NCI-H460 (cell line): ENCODE measurements around the gene LPCAT3. TPM values are rescaled to one million over a fixed set of nuclear protein-coding genes. Genes with fewer than 3 reads are reported as not detected.

ENCODE experiments used
- DNase-seq: peaks from one replicate; pipeline ENCODE4 v3.0.0-alpha.2; 2016; ENCODE audit warnings: low read depth; ENCODE audit errors: extremely low read depth
- total RNA-seq: library from RNA; depleted of rRNA; stranded (reverse); fragments of >200 nt; shearing (Covaris generic); gene quantifications from 2 replicates; pipeline ENCODE4 v1.2.3, GENCODE V29; 2014

LPCAT3 gene
- total RNA-seq, 1 experiment from 2014 or later = 9.3 TPM

DNA sequence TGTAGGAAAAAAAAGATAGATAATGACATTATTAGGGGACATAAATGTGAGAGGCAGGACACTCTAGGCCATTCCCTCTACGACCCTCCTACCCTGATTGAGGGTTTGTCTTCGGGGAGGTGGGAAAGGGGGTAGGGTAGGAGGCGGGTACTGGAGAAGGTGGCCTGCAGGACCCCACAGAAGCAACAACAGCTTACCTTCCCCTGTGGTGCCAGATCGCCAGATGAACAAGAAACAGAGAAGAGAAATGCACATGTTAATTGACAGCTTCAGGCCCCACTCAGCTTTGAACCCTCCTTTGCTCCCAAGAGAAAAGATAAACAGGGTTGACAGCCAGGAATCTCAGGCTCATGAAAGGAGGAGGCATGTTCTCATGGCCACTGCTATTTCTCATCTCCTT is 52.6 kb downstream of the LPCAT3 start:
- DNase-seq = no peak

DNA sequence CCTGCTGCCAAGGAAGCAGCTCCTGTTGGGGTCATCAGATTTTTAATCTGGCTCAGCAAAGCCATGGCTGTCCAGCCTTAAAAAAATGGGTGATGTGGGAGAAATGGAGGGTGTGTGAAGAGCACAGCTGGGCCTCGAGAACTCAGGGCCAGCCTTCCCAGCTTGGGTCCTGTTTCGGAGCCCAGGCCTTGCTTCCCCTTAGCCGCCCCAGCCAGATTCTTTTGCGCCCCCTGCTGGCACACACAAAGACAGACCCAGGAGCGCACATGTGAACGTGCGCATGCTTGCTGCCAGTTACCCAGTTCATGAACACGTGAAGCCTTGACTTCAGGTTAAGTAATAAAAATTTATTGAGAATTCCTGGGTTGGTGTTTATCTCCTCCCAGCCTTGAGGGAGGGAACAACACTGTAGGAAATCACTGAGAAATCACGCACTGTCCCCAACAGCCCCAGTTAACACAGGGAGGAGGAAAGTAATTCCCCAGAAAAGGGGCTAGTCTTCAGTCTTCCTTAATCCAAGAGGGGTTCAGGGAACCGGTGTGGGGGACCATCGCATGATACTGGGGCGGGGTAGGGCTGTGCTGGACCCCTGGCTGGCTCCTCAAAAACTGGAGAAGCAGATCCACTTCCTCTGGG is 53.1 kb downstream of the LPCAT3 start:
- DNase-seq = peak; percentile 81

DNA sequence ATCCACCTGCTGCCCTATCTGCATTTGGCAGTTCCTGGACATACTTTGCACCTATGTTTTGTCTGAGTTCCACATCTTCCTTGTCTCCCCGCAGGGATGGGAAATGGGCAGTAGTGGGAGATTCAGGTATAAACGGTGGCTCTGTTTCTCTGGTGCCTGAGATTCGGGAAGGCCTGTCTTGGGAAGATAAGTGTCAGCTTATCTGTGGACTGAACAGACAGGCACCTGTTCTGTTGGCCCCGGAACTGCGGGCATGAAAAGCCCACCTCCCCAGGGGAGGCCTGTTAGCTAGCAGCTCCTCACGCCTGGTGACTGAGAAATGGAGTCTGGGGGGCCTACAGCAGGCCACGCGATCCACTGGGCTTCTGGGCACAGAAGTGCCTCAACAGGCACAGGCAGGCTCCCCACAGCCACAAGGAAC is 53.7 kb downstream of the LPCAT3 start:
- no peak for DNase-seq

DNA sequence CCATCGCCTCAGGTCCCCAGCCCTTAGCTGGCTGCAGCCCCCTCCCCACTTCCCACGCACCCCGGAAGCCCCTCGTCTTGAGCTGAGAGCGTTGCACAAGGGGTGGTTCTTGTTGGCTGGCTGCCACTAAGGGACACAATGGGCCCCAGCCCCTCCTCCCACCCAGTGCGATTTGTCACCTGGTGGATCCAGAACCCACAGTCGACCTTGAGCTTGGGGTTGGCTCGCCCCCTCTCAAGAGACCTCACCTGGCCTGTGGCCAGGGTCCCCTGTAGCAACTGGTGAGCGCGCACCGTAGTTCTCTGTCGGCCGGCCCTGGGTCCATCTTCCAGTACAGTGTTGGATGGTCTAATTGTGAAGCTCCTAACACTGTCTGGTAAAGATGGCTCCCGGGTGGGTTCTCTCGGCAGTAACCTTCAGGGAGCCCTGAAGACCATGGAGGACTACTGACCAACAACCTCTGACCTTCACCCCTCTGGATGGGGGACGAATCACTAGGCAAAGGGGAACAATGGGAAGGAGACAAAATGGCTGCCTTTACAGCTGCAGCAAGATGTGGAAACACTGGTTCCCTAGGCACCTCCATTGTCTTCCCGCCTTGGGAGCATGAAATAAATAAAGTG is 54.4 kb downstream of the LPCAT3 start:
- DNase-seq = no peak

DNA sequence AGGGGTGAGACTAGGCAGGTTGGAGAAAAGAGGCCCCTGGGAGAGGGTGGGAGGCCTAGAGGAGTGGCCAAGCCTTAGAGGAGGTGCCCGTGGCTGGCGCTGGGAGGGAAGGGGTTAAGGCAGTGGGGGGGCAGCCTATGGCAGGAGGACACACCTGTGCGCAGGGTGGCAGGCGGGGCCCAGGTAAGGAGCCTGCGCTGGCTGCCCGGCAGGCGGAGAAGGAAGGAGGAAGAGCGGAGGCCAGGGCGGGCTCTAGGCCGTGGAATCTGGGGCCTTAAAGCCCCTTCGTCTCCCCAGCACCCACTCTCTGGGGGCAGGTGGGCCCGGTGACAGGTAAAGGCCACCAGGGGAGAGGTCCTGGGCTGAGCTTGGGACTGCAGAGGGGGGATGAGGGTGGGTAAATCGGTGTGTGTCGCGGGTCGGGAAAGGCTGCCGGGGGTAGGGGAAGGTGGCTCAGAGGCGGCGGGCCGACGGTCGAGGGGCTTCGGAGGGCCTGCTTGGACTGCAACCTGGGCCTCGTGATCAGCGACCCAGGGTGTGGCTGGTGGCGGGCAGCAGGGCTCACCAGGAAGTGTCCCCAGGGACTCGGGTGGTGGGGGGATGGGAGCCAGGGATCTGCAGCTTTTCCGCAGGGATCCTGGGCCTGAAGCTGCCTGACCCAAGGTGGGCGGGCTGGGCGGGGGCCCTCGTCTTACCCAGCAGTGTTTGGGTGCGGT is 55.1 kb downstream of the LPCAT3 start:
- DNase-seq = no peak

DNA sequence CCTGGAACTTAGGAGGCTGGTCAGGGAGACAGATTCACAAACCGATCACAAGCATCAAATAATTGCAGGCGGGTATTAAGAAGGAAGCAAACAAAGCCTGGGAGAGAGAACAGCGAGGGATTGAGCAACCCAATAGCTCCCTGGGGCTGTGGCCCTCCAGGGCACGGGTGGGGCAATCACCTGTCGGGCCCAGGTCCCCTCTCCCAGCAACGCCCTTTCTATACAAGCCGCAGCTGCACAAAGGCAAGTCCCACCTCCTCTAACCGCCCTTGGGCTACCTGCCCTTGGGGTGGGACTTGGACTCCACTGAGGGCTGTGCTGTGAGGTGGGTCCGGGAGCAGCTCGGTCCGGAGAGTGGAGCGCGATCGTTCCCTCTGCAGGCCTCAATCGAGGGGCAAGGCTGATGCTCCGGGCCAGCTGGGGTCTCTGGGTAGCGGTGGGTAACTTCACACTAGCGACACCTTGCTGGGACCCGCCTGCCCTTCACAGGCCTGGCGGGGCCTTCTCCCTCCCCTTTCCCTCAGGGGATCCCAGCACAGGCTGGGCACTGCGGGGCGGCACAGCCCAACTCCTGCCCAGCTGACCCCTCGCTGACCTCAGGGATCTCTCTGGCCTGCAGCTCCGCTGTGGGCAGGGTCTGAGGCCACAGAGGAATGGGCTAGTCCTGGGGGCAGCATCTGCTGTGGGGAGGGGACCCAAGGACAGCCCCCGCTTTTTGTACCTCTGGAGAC is 55.8 kb downstream of the LPCAT3 start:
- no peak for DNase-seq

DNA sequence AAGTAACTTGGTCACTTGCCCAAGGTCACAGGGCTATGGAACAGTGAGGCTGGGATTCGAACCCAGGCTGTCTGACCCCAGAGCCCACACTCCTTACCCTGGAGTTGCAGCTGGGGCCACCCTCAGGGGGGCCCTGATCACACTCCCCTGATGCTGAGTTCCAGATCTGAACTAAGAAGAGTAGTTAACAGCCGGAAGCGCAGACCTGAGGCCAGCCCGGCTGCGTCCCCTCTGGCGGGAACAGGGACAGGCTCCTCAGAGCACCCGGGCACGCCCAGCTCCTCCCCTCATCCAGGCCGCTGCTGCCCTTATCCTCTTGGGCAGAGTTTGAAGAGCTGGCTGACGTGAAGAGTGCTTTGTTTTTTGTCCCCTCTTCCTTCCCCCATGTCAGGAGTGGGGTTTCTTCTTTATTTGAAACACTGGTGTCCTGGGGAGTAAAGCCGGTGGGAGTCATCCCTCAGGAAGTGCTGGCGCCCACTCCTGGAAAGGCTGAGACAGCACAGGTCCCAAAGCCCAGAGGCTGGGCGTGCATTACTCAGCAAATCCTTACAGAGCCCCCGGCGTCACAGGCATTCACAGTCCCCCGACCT is 56.5 kb downstream of the LPCAT3 start:
- DNase-seq = peak; percentile 84

DNA sequence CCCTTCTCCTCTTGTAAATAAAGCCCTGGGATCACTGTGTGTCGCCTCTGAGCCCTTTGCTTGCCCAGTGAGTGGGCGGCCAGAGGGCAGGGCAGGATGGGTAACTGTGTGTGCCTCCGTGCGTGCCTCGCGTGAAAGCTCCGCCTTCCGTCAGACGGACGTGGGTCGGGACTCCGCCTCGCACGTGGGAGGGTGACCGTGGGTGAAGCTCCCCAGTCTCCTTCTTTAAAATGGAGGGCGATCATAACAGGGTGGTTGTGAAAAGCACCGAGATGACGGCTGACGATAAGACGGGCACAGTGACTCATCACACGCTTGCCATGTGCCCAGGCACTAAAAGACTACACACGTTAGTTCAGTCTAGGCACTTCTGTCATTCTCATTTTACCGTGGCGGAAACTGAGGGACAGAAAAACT is 57.0 kb downstream of the LPCAT3 start:
- peak; percentile 45 for DNase-seq

DNA sequence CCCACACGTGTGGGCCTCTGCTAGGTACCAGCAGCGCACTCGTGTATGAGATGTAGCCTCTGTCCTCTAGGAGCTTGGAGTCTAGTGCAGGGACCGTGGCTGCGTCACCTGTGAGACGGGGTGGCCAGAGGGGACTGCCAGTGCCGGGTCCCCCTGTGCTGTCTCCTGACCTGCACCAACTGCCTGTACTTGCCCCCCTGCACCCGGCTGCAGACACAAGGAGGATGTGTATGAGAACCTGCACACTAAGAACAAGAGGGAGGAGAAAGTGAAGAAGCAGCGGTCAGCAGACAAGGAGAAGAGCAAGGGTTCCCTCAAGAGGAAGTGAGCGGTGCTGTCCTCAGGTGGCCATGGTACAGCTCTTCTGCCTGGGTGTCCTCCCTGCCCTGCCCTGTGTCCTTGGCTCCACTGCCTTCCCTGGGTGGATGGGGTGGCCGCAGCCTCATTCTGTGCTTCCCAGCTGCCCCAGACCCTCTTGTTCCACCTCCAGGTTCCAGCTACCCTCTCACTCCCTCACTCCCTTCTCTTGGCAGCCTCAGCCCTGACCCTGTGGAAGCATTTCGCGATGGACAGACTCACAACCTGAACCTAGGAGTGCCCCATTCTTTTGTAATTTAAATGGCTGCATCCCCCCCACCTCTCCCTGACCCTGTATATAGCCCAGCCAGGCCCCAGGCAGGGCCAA is 57.5 kb downstream of the LPCAT3 start:
- no peak for DNase-seq

DNA sequence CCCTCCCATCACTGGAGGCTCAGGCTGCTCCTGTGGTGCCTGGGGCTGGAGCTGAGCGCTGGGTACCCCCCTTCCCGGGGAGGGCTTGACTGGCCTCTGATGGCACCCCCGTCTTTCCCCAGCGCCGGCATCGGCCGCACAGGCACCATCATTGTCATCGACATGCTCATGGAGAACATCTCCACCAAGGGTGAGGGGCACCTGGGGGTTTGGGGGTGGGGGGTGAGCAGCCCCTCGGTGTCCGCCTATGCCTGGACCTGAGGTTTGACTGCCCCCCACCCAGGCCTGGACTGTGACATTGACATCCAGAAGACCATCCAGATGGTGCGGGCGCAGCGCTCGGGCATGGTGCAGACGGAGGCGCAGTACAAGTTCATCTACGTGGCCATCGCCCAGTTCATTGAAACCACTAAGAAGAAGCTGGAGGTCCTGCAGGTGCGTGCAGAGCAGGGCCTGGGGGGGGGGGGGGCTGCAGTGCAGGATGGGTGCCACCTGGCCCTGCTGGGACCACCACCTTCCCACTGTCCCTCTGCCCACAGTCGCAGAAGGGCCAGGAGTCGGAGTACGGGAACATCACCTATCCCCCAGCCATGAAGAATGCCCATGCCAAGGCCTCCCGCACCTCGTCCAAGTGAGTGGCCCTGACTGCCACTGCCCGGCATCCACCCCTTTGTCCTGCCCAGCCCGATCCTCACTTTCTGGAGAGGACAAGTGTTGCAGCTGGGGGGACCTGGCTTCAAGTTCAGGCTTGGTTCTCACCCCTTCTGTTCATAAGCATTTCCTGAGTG is 58.3 kb downstream of the LPCAT3 start:
- DNase-seq = no peak

DNA sequence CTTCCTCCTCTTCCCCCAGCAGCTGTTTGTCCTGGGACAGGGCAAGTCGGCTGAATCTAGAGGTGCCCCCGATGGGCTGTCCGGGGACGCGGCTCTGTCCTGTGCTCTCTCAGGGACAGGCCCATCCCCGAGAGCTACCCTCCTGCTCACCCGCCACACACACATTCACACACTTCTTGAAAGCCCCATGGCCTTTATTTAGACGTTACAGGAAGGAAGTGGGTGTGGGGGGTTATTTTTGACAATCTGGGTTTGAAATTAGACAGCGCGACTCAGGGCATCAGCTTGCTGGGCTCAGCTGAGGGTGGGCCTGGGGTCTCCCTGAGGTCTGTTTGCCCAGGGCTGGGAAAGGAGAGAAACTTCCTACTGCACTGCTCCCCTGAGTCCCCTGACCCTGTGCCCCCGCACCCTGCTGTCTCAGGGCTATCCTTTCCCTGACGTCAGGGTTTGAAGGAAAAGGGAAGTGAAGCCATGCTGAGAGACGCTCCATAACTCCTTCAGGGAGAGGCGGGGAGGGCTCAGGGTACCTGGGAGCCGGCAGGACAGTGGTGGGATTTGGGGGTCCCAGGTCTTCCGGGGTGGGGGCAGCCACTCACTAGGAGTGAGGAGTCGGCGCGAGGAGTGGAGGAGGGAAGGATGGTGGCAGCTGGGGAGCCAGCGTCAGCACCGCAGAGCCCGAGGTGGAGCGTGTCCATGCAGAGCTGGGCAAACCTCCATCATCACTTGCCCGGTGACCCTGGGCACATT is 59.0 kb downstream of the LPCAT3 start:
- no peak for DNase-seq

DNA sequence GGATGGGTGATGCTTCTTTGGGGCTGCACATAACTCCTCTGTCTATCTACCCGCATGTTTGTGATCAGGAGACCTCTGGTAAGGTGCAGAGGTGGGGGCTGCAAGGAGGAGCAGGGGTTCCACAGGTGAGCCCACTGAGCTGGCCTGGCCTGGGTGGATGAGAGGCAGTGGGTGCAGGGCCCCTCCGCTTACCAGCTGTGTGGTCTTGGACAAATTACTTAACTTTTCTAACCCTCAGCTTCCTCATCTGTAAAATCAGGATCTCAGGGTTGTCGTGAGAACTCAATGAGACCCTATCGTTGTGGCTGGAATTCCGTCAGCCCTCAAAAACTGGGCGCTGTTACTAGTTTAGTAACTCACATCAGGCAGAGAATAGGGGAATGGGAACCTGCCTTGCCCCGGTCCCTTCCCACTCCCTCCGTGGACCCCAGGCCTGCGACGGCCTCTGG is 59.6 kb downstream of the LPCAT3 start:
- no peak for DNase-seq

DNA sequence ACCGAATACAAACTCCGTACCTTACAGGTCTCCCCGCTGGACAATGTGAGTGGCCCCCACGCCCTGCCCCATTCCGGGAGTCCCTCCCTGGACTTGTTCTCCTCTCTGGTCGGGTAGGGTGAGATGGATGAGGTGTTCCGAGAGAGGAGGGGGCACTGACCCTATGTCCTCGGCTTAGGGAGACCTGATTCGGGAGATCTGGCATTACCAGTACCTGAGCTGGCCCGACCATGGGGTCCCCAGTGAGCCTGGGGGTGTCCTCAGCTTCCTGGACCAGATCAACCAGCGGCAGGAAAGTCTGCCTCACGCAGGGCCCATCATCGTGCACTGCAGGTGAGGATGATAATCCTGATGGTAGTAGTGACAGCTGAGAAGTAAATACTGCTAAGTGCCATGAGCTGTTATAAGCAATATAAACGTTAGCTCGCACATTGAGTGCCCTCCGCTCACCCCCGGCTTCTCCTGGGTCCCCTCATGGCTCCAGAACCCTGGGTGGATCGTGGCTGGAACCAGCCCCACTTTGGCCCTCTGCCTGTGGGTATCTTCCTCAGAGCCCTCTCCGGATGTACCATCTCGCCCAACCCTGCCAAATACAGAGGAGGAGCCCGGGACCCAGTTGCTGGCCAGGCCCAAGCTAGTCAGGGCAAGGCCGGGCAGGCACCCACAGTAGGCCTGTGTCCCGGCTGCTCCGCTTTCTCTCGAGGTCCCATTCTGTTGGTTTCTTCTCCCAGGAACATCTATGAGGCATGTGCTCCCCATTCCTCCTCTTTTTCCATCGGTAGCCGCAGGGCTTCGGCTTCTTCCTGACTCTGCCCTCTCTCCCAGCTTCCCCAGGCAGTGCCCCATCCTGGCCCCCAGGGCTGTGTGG is 60.3 kb downstream of the LPCAT3 start:
- DNase-seq = no peak

DNA sequence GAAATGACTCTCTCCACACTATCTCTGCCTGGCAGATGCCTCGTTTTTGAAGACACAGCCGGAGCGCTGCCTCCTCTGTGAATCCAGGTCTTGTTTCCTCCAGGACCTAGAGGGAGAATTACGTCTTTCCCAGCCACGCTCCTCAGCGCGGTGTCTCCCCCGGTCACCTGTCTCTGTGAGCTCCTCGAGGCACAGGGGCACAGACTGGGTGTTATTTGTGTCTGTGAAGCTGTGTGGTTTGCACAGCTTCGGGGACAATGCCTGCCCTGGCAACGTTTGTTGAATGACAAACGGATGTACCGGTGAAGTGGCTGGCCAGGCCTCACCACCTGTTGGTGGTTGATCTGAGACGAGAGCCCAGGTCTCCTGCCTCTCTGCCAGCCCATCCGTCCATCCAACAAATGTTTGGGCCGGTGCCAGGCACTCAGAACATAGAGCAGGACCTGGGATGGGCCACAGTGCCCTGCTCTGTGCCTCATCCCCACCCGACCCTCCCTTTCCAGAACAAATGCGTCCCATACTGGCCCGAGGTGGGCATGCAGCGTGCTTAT is 61.0 kb downstream of the LPCAT3 start:
- DNase-seq = no peak

DNA sequence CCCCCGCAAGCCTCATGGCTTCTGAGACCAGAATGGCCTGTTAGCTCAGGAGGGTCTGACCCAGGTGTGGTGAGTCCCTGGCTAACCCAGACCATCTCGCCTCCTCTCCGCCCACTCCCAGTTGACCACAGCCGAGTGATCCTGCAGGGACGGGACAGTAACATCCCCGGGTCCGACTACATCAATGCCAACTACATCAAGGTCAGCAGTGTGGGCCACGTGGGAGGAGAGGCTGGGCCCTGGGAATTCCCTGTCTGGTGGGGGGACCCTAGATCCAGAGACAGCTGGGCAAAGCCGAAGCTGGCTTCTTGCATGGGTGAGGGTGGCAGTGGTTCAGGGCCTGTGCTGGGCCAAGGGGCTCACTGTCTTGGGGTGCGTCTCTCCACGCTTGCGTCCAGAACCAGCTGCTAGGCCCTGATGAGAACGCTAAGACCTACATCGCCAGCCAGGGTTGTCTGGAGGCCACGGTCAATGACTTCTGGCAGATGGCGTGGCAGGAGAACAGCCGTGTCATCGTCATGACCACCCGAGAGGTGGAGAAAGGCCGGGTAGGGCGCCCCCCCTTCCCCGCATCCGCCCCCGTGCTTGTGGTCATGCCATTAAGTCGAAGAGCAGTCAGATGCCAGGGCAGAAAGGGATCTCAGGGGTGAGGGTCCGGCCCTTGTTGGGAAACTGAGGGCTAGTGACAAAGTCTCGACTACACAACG is 62.1 kb downstream of the LPCAT3 start:
- DNase-seq = no peak

DNA sequence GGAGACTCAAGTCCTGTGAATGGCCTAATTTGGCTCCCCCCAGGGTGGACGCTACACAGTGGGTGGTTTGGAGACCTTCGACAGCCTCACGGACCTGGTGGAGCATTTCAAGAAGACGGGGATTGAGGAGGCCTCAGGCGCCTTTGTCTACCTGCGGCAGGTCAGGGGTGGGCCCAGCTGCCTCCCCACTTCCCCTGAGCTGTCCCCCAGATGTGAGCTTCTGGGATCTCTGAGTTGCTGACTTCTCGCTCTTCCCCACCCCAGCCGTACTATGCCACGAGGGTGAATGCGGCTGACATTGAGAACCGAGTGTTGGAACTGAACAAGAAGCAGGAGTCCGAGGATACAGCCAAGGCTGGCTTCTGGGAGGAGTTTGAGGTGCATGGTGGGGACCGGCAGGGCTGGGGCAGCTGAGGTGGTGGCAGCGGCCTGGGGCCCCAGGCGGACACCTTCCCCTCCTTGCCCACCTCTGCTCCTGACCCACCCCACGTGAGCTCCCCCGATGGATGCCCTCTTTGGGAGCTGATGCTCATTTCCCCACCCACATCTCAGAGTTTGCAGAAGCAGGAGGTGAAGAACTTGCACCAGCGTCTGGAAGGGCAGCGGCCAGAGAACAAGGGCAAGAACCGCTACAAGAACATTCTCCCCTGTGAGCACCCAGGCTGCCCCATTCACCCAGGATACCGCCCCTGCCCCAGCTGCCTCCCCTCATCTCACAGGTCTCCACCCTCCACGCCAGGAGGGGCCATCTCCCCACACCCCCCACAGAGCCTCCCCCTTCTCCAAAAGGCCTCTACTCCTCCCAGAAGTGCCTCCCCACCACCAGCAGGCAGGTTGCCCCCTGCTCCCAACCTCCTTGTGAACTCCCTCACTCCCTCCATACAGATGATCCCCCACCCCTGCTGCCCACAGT is 62.9 kb downstream of the LPCAT3 start:
- no peak for DNase-seq
